Adrenal gland (tissue), 12 donors: ENCODE measurements around the gene ERC1. TPM values are rescaled to one million over a fixed set of nuclear protein-coding genes. Genes with fewer than 3 reads are reported as not detected.

Experiments
- DNase-seq, 7 donors: peaks; one replicate each; pipeline ENCODE4 v3.0.0-alpha.2; 2019 to 2020
- H3K27ac ChIP-seq, 5 donors: fragments of 200-600 bp; sonication (generic) in 4 of 5; 1 replicate in 3 of 5; 2 replicates in 2 of 5; pipeline versions ENCODE4 v1.5.1 to v1.8.0; 2016 to 2020; ENCODE audit warnings: mild to moderate bottlenecking in 1 of 5
- H3K27me3 ChIP-seq: fragments of 200-600 bp; 2 replicates; pipeline ENCODE4 v1.8.0; 2021
- H3K36me3 ChIP-seq, 2 donors: fragments of 200-600 bp; replicated peaks in 1 of 2; 1 replicate in 1 of 2; 2 replicates in 1 of 2; pipeline versions ENCODE4 v1.5.1 to v1.8.0; 2018 to 2022
- H3K4me1 ChIP-seq, 2 donors: fragments of 200-600 bp; replicated peaks in 1 of 2; 1 replicate in 1 of 2; 2 replicates in 1 of 2; pipeline versions ENCODE4 v1.5.1 to v1.8.0; 2018 to 2021
- H3K4me3 ChIP-seq, 4 donors: fragments of 200-600 bp; sonication (generic) in 3 of 4; one replicate each; pipeline ENCODE4 v1.5.1; 2016 to 2018
- H3K9me3 ChIP-seq, 3 donors: fragments of 200-600 bp; sonication (generic) in 1 of 3; replicated peaks in 1 of 3; 1 replicate in 2 of 3; 2 replicates in 1 of 3; pipeline versions ENCODE4 v1.5.1 to v1.8.0; 2016 to 2021
- CTCF ChIP-seq, 6 experiments: fragments of 450-650 bp in 4 of 6; fragments of 200-600 bp in 2 of 6; sonication (generic) in 1 of 6; IDR thresholded peaks; 1 replicate in 5 of 6; 2 replicates in 1 of 6; pipeline versions ENCODE4 v1.5.1 to v1.8.0; 2016 to 2021; ENCODE audit warnings: antibody characterized with exemption in 6 of 6, mild to moderate bottlenecking in 2 of 6, moderate library complexity in 1 of 6
- POLR2A ChIP-seq, 2 donors: fragments of 450-650 bp; IDR thresholded peaks; one replicate each; pipeline ENCODE4 v1.6.1; 2017; ENCODE audit warnings: antibody characterized with exemption in 2 of 2, mild to moderate bottlenecking in 2 of 2, moderate library complexity in 1 of 2
- WGBS, 4 donors: extraction: QIAGEN DNeasy Blood & Tissue Kit in 2 of 4; methylation state at CpG; one replicate each; pipeline versions ENCODE4 v1.1.5 to v1.1.7; 2013 to 2017; 5-methylcytosine and 5-hydroxymethylcytosine counted together
- intact Hi-C, 2 donors: fragments of 100-400 bp; cut with DNase I; formaldehyde crosslinking; loops; one replicate each; pipeline versions ENCODE4 v1.14.1 to v1.15.0; 2022 to 2023
- polyA plus RNA-seq, 3 donors: library from polyadenylated mRNA; stranded (reverse); fragments of 200-250 nt in 2 of 3; fragments of 350-450 nt in 1 of 3; fragmentation: Illumina TruSeq in 1 of 3; extraction: RNeasy Lipid Tissue Mini Kit (QIAGEN cat#74804) in 1 of 3; gene quantifications; one replicate each; pipeline ENCODE4 v1.2.3, GENCODE V29; 2013 to 2014
- total RNA-seq, 9 donors: library from RNA; depleted of rRNA in 4 of 9; stranded (reverse); fragments of >200 nt in 4 of 9; fragments of 120-200 nt in 1 of 9; fragmentation: NEBNext Ultra II Directional in 1 of 9; extraction: Animal tissue kit (Norgen Biotek cat#: 25700) in 1 of 9; gene quantifications; one replicate each; pipeline versions ENCODE4 v1.1.0 to v1.2.4, GENCODE V29; 2013 to 2023
- donor health status: healthy with polysubstance abuse.
- donor health status: Bipolar disorder and iron deficiency.
- donor health status: DM: yes; HTN: yes; CAD: no.
- donor health status: DM: no; HTN: no; CAD: no.
- donor health status: DM: no; HTN: no; CAD: no.
- donor health status: DM: yes; HTN: yes; CAD: no.

Gene ERC1
- total and polyA plus RNA-seq, 12 donors = 4.1 to 79.5 (median 40.2) TPM

GRCh38 chr12:1179128-1179527 is 188.1 kb downstream of the ERC1 start:
- Histone ChIP-seq H3K9me3 (no peaks in the 10 kb centered on the region), H3K36me3 (no peaks in the 10 kb centered on the region), H3K4me3 (no peak overlapping the region), H3K27me3 (no peaks in the 10 kb centered on the region), H3K4me1 (no peaks in the 10 kb centered on the region), H3K27ac (no peak overlapping the region)
- intact Hi-C loops = no loop called here
- TF ChIP-seq POLR2A (IDR thresholded peaks at IDR 0.05) (no peak), CTCF (IDR thresholded peaks at IDR 0.05) (no peak)
- WGBS, 4 donors = 97 to 100% (median 99%) methylated on average over 1 of the region's 1 CpG
- no peak for DNase-seq

GRCh38 chr12:1182069-1182468 is 191.0 kb downstream of the ERC1 start:
- Histone ChIP-seq H3K9me3 (no peaks in the 10 kb centered on the region), H3K36me3 (peaks cover 0 to 3% of the 10 kb centered on the region in 2 donors), H3K4me3 (no peak overlapping the region), H3K4me1 (no peaks in the 10 kb centered on the region), H3K27ac (no peak overlapping the region), H3K27me3 (no peaks in the 10 kb centered on the region)
- TF ChIP-seq CTCF (IDR thresholded peaks at IDR 0.05) = no peak
- WGBS, 4 donors = 96 to 98% (median 97%) methylated on average over 2 of the region's 2 CpGs
- intact Hi-C loops = no loop called here
- no peak for DNase-seq

- H3K27ac ChIP-seq = no peak overlapping the region
- intact Hi-C loops = no loop called here
- no peaks in the 10 kb centered on the region for H3K9me3 ChIP-seq
- H3K36me3 ChIP-seq = peaks cover 0 to 3% of the 10 kb centered on the region in 2 donors
- H3K27me3 ChIP-seq = no peaks in the 10 kb centered on the region
- WGBS, 4 donors = 94 to 99% (median 97%) methylated on average over 2 of the region's 2 CpGs
- H3K4me1 ChIP-seq = no peaks in the 10 kb centered on the region
- no peak for DNase-seq
- no peak overlapping the region for H3K4me3 ChIP-seq
- TF ChIP-seq CTCF (IDR thresholded peaks at IDR 0.05) = no peak
- TF ChIP-seq POLR2A (IDR thresholded peaks at IDR 0.05) = no peak
These were observed 193.4 kb downstream of the ERC1 start for GRCh38 chr12:1184402-1184801.

GRCh38 chr12:1185460-1186182 is 194.6 kb downstream of the ERC1 start:
- Histone ChIP-seq H3K4me3 (no peak overlapping the region), H3K36me3 (peaks cover 0 to 3% of the 10 kb centered on the region in 2 donors), H3K4me1 (no peaks in the 10 kb centered on the region), H3K27me3 (no peaks in the 10 kb centered on the region), H3K9me3 (no peaks in the 10 kb centered on the region), H3K27ac (no peak overlapping the region)
- WGBS, 4 donors = 83 to 94% (median 85%) methylated on average over 3 of the region's 3 CpGs
- TF ChIP-seq POLR2A (IDR thresholded peaks at IDR 0.05) (no peak), CTCF (IDR thresholded peaks at IDR 0.05) (no peak)
- no peak for DNase-seq
- intact Hi-C loops = no loop called here
